NCI-H2029 (cell line): ENCODE measurements around the gene PLCH1.

Experiments
- DNase-seq: peaks from one replicate; lab custom pipeline; 2025; lab: John Stamatoyannopoulos, UW

Gene PLCH1

GRCh38 chr3:155528579-155528978 is 216.3 kb downstream of the PLCH1 start:
- DNase-seq = no peak

DNA sequence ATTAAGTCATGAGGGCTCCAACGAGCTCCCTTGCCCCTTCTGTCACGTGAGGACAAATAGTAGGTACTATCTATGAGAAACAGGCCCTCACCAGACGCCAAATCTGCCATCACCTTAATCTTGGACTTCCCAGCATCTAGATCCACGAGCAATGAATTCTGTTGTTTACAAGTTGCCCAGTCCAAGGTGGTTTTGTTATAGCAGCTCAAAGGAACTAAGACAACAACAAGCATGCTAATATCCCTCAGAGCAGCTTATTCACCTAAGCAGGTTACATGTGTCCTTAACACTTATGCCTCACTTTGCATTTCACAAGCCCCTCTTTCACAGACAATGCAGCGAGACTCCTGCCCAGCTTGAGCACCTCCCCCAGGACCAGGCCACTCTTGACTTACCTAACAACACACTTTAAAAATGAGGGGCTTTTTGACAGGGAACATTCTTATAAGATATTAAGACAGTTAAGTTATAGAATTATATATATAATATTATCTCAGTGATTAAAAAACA is 219.5 kb downstream of the PLCH1 start:
- DNase-seq = no peak

- DNase-seq = no peak
These were observed 224.4 kb downstream of the PLCH1 start for GRCh38 chr3:155520463-155520862.

- DNase-seq = peak; percentile 26
These were observed 225.8 kb downstream of the PLCH1 start for GRCh38 chr3:155519078-155519477.

GRCh38 chr3:155517903-155518302 is 227.0 kb downstream of the PLCH1 start:
- no peak for DNase-seq

- no peak for DNase-seq
These were observed 228.4 kb downstream of the PLCH1 start for GRCh38 chr3:155516439-155516838.

DNA sequence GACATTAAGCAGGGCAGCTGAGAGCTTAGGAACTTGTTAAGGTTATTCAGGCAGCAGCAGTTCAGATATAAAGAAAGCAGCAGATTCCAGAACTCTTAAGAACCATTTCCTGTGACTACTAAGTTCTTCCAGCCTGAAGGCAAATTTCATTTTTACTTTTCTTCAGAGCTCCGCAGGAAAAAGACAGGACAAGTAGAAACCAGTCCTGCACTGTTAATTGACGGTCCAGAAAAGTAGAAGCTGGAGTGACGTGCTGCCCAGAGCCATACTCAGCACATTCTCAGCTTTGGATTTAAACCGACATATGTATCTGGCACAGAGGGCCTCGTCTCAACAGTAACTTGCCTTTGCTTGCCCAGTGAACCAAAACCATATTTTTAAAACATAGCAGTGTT is 232.0 kb downstream of the PLCH1 start:
- DNase-seq = no peak

DNA sequence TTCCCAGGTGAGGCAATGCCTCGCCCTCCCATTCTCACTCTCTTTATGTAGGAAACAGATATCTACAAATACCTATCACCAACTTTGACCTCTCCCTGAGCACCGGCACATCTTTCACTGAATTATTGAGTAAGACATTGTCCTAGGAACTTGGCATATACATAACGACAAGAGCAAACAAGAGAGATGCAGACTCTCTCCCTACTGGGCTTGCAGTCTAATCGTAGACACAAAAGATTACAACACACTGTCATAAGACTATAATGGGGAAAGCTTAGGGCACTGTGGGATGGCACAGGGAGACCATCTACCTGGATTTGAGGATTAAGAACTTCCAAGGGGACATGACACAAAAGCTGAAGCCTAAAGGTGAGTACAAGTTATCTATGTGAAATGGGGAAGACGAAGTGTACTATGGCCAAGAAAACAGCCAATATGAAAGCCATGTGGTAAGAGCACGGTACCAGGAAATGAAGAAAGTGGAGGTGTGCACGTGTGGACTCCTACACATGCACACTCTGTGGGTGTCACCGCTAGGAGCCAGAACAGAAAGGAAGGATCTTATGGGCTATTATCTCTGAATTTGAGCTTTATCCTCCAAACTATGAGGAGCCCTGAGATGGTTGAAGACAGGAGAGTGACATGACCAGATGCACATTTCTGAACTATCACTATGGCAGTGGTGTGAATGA is 232.6 kb downstream of the PLCH1 start:
- no peak for DNase-seq

- peak; percentile 98 for DNase-seq
These were observed 240.2 kb downstream of the PLCH1 start for GRCh38 chr3:155504682-155505081.

DNA sequence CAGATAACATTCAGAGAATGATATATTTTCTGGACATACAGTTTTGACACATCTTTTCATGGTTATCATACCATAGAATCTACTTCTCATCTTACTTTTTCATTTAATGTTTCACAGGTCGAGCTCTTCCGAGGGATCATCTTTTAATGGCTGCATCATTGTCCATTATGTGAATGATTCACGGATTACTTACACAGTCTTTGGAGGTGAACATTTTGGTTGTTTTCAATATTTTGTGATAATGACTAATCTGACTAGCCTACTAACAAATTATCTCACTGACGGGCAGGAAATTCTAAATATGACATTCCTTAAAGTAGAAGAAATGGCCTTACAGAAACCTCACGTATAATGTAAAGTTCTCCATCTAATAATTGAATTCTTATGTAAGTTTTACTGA is 242.2 kb downstream of the PLCH1 start:
- no peak for DNase-seq

GRCh38 chr3:155500194-155500818 is 244.6 kb downstream of the PLCH1 start:
- no peak for DNase-seq

- no peak for DNase-seq
These were observed 246.8 kb downstream of the PLCH1 start for GRCh38 chr3:155497930-155498647.

DNA sequence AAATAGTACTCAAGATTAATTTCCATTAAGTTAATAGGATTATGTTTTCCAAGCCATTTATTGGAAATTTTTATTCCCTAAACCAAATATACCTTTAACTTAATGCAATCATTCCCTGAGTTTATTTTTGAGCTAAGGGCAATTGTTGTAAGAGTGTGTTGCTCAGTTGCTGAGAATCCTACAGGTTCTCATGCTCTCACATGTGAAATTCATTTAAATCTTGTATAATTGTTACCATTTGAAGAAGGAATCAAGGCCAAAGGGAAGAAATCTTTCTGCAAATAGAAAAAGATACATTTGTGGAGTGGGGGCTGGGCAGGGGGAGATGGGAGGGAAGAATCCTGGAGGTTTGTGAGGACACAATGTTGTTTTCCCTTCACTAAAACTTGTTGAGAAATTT is 248.7 kb downstream of the PLCH1 start:
- no peak for DNase-seq

DNA sequence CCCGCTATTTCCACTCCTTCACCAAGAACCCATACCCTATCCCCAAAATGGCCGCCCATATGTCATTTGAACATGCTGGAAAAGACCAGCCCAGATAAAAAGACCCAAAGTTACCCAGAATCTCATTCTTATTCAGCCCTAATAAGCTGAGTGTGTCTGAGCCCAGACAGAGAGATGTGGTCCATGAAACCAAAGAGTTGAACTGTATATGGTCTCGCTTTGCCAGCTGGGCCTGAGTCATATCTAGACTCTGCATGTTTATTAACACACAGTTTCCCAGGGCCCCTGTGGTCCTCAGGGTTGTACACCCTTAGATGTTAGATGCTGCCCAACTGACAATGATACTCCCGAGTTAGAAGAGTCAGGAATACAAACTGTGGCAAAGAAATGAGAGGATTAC is 249.5 kb downstream of the PLCH1 start:
- no peak for DNase-seq

- no peak for DNase-seq
These were observed 250.5 kb downstream of the PLCH1 start for GRCh38 chr3:155494332-155494731.

- DNase-seq = no peak
These were observed 252.0 kb downstream of the PLCH1 start for GRCh38 chr3:155492841-155493240.

GRCh38 chr3:155491696-155492095 is 253.2 kb downstream of the PLCH1 start:
- DNase-seq = no peak

DNA sequence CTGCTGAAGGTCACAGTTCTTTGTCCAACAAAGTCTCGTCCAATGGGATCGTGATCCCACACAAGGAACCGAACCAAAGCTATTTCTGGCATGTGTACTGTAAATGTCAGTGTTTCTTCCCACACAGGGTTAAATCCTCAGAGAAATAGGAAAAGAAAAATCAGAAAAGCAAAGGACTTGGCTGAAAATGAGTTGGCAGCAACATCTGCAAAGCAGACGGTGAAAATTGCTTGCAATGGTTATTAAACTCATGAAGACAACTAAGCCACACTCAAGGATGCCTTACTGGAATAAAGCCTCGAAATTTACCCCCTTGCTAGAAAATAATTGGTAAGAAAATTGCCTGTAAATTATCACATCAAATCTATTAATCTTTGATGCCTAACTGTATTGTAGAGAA is 256.2 kb downstream of the PLCH1 start:
- no peak for DNase-seq

DNA sequence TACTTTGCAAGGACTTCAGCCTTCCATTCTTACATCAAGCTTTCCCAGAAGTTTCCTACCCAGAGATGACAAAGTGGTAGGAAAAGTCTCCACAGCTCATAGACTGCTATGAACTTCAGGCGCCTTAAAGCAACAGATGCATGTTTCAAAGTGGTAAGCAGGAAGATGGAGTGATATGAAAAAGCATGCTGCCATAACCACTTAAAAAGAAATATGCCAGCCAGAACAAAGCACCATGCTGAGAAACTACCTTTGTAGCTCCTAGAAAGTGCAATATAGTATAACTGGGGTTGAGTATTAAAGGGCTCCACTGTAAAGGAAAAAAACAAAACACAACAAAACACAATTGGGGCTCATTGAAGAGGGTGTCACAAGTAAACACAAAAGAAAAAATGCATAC is 259.0 kb downstream of the PLCH1 start:
- no peak for DNase-seq

- no peak for DNase-seq
These were observed 263.3 kb downstream of the PLCH1 start for GRCh38 chr3:155481591-155481990.

GRCh38 chr3:155481089-155481488 is 263.8 kb downstream of the PLCH1 start:
- no peak for DNase-seq

GRCh38 chr3:155465664-155466063 is 279.2 kb downstream of the PLCH1 start:
- DNase-seq = no peak

DNA sequence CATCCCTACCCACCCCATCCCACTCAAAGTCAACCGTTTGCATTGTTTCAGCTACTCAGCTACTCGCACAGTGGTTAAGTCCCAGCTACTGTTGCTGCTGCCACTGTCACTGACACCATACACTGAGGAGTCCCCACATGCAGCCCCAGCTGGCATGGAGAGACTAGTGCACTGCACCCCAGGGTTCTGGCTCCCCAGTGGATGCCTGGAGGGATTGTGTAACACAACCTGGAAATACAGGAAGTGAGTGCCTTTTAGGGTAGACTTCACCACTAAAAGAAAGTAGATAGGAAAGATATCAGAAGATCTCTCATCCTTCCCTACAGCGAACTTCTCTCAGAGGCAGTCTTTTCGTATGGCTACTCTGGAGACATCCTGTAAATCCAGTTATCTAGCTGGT is 282.2 kb downstream of the PLCH1 start:
- no peak for DNase-seq
